Measurements from ENCODE around the gene RPP25L. TPM values are rescaled to one million over a fixed set of nuclear protein-coding genes. Genes with fewer than 3 reads are reported as not detected.

Gene RPP25L
- total RNA-seq, 1 donor from 2014 or later, result 30.5 TPM

DNA sequence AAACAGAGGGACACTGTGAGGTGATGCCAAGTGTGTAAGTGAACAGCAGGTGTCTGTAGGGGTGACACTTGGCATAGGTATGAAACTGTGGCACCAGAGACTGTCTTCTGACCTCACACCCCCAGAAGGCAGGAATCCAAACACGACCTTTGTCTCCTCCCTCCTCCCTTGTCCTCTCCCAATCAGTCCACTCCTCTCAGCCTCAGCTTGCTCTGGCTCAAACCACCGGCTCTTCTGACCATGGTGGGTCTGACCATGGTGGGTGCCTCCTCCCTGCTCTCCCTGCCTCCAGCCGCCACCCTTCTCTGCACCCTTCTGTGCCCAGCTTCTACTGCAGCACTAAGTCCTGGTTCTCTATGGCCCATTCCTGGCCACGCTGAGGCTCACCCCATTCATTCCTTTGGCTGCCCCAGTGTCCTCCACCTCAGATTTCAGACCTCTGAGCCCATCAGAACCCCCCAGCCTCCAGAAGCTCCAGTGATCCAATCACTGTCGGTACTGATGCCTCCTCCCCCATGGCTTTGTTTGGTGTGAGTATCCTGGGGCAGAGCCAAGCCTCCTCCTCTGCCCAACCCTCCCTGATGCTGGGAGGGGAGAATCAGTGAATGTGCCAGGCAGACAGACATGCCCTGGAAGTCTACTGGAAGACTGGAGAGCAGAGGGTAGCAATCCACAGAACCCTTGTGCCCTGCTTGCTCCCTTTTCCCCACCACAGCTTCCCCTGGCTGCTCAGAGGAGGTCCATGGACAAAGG is 18.7 kb upstream of the RPP25L start:
- Mint-ChIP-seq H3K4me3 (ENCODE audit: low read depth) (peak overlapping the region; percentile 48), H3K27me3 (peaks cover 37% of the 10 kb centered on the region), H3K9me3 (ENCODE audit: low read depth) (no peaks in the 10 kb centered on the region), H3K4me1 (ENCODE audit: low read depth) (peaks cover 30% of the 10 kb centered on the region), H3K36me3 (ENCODE audit: insufficient read depth) (peaks cover 5% of the 10 kb centered on the region), H3K27ac (peak overlapping the region; percentile 83)
- TF ChIP-seq, protein P1, sequence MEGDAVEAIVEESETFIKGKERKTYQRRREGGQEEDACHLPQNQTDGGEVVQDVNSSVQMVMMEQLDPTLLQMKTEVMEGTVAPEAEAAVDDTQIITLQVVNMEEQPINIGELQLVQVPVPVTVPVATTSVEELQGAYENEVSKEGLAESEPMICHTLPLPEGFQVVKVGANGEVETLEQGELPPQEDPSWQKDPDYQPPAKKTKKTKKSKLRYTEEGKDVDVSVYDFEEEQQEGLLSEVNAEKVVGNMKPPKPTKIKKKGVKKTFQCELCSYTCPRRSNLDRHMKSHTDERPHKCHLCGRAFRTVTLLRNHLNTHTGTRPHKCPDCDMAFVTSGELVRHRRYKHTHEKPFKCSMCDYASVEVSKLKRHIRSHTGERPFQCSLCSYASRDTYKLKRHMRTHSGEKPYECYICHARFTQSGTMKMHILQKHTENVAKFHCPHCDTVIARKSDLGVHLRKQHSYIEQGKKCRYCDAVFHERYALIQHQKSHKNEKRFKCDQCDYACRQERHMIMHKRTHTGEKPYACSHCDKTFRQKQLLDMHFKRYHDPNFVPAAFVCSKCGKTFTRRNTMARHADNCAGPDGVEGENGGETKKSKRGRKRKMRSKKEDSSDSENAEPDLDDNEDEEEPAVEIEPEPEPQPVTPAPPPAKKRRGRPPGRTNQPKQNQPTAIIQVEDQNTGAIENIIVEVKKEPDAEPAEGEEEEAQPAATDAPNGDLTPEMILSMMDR (IDR thresholded peaks at IDR 0.05; ENCODE audit: unreplicated experiment), result no peak
- DNase-seq (ENCODE audit: low spot score, unreplicated experiment), result no peak

DNA sequence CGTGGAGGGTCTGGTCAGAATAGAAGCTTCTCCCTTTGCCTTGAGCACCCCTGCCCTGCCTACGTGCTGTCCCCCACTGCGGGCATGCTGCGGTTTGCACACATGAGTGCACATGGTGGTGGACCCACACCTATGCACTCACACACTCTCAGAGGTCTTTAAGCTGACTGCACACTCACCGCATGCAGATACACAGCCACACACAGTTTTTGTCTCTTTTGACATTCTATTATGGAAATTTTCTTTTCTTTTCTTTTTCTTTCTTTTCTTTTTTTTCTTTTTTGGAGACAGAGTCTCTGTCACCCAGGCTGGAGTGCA is 17.6 kb upstream of the RPP25L start:
- H3K27me3 Mint-ChIP-seq, result peaks cover 37% of the 10 kb centered on the region
- H3K36me3 Mint-ChIP-seq (ENCODE audit: insufficient read depth), result peaks cover 1% of the 10 kb centered on the region
- DNase-seq (ENCODE audit: low spot score, unreplicated experiment), result no peak
- TF ChIP-seq, protein P1 (IDR thresholded peaks at IDR 0.05; ENCODE audit: unreplicated experiment), result no peak
- H3K4me1 Mint-ChIP-seq (ENCODE audit: low read depth), result peaks cover 33% of the 10 kb centered on the region
- peak overlapping the region; percentile 75 for H3K4me3 Mint-ChIP-seq (ENCODE audit: low read depth)
- H3K9me3 Mint-ChIP-seq (ENCODE audit: low read depth), result no peaks in the 10 kb centered on the region
- no peak overlapping the region for H3K27ac Mint-ChIP-seq

DNA sequence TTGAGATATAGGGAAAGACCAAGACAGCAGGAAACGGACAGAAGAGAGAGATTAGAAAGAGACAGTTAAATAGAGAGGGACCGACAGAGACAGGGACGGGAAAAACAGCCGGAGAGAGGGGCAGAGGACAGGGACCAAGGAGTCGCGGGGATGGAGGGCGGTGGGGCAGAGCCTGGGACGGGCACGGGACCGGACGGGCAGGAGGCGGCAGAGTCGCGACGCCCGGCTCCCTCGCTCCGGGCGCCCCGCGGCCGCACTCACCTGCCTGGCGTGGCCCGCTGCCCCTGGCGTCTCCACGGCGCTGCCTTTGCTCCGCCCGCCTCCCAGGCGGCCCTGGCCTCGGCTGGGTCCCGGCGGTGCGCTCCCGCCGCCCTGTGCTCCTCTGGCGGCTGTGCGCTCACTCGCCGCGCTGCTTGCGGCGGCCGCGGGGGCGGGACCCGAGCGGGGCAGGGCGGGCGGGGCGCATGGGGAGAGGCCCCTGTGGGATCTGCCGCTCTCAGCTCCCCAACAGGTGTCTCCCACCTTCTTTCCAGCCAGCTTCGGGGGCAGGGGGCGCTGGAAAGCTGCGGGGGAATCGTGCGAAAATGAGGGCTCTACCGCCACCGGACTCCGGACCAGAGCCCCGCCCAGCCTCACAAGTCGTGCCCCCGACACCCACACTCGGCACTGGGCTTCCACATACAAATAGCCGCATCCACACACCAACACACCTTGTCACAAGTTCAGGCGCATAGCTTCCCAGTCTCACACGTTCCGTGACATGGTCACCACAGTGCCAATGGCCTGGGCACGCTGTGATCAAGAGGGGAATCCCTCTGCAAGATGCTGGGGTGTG is 17.0 kb upstream of the RPP25L start, which contains the start of gene ARID3C:
Gene ARID3C, minus strand, starts transcription at position 411 of the 835 bp plus-strand sequence. CDS start 1,052 bp downstream, outside the sequence.
- DNase-seq (ENCODE audit: low spot score, unreplicated experiment), result peak; percentile 50
- peak within 1 kb of the TSS; percentile 77 for H3K4me3 Mint-ChIP-seq (ENCODE audit: low read depth)

DNA sequence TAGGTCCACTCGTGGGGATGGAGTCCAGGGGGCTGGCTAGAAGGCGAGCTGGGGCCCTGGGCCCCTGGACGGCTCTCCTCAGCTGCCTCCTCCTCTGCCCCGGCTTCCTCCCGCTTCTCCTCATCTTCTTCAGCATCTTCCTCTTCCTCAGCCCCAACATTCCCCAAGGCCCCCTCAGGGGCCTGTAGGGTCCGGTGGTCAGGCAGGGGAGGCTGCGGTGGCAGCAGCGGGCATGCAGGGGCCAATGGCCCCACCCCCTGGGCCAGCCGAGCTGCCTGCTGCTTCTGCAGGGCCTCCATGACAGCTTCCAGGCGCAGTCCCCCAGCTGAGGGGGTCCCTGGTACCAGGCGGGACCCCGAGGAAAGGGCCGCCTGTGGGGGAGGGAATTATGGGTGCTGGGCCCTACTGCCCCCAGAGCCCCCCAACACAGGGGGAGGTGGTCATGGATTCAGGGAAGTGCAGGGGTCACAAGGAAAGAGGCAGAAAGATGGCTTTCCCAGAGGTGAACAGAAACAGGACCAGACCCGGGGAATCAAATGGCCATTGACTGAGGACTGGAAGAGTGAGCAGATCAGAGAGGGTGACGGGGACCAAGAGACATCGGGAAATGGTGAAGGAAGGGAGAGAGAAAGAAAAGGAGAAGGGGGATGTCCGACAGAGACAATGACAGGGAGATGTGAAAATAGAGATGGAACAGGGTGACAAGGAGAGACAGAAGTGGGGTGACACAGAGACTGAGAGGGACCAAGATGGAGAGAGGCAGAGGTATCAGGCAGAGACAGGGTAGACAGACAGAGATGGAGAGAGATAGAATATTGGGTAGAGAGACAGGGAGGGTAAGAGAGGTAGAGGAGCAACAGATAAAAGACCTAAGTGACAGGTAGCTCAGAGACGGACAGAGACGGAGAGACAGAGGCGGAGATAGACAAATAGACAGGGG is 16.1 kb upstream of the RPP25L start:
- Mint-ChIP-seq H3K9me3 (ENCODE audit: low read depth) (no peaks in the 10 kb centered on the region), H3K36me3 (ENCODE audit: insufficient read depth) (no peaks in the 10 kb centered on the region), H3K27me3 (peaks cover 37% of the 10 kb centered on the region), H3K27ac (peak overlapping the region; percentile 75), H3K4me1 (ENCODE audit: low read depth) (peaks cover 35% of the 10 kb centered on the region), H3K4me3 (ENCODE audit: low read depth) (peak overlapping the region; percentile 77)
- no peak for DNase-seq (ENCODE audit: low spot score, unreplicated experiment)
- TF ChIP-seq, protein P1 (IDR thresholded peaks at IDR 0.05; ENCODE audit: unreplicated experiment), result no peak

More for the DNA sequence above, 17.0 kb upstream of the RPP25L start, which contains the start of gene ARID3C:
- Mint-ChIP-seq H3K27ac (peak within 1 kb of the TSS; percentile 75), H3K4me1 (ENCODE audit: low read depth) (peaks cover 34% of the 10 kb centered on the region), H3K27me3 (peaks cover 37% of the 10 kb centered on the region), H3K9me3 (ENCODE audit: low read depth) (no peaks in the 10 kb centered on the region), H3K36me3 (ENCODE audit: insufficient read depth) (peaks cover under 1% of the 10 kb centered on the region)
- TF ChIP-seq, protein P1 (IDR thresholded peaks at IDR 0.05; ENCODE audit: unreplicated experiment), result no peak

DNA sequence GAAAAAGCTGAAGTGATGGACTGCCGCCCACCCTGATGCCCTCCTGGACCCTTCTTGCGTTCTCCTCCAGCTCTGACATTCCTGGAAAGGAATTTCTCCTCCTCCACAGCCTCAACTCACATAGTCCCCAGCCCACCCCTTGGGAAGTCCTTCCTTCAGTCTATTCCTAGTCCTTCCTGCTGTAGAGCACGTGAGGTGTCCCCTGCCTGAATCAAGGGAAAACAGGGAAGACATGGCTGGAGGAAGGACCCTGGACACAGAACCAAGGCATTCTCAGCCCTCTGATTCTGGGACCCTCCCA is 13.2 kb upstream of the RPP25L start:
- TF ChIP-seq, protein P1 (IDR thresholded peaks at IDR 0.05; ENCODE audit: unreplicated experiment), result no peak
- Mint-ChIP-seq H3K27me3 (peaks cover 23% of the 10 kb centered on the region), H3K27ac (peak overlapping the region; percentile 68), H3K4me1 (ENCODE audit: low read depth) (peaks cover 34% of the 10 kb centered on the region), H3K4me3 (ENCODE audit: low read depth) (peak overlapping the region; percentile 37), H3K36me3 (ENCODE audit: insufficient read depth) (no peaks in the 10 kb centered on the region), H3K9me3 (ENCODE audit: low read depth) (no peaks in the 10 kb centered on the region)
- DNase-seq (ENCODE audit: low spot score, unreplicated experiment), result no peak

Data from progenitor cell of endocrine pancreas (in vitro differentiated cells).